HCT116 (cell line): ENCODE data around the gene PALB2. TPM values are rescaled to one million over a fixed set of nuclear protein-coding genes. Genes with fewer than 3 reads are reported as not detected.
"Not testable (repeated sequence)": the region's sequence is repeated elsewhere in the genome, so short reads cannot be mapped to it uniquely, and the experiment has no call there.

ENCODE experiments used
- ATAC-seq: fragments of 200-7000 bp; cut with Tn5 transposase; 2 replicates; pipeline ENCODE4 v1.9.1; 2020; ENCODE audit warnings: mild to moderate bottlenecking, moderate library complexity
- BruUV-seq: library from RNA; stranded (reverse); fragments of 400-500 nt; replicated peaks from 2 replicates; lab custom pipeline; 2021; lab: Mats Ljungman, UMichigan
- CTCF ChIA-PET: fragments of 300-600 bp; sonication (Branson Sonifier 250); formaldehyde crosslinking; loops from one replicate; lab custom pipeline; 2021; ENCODE audit warnings: antibody characterized with exemption; lab: Charles Lee
- POLR2A ChIA-PET: fragments of 300-600, 350-600 bp; sonication (Branson Sonifier 250); formaldehyde crosslinking; loops from one replicate; lab custom pipeline; 2021; ENCODE audit warnings: antibody characterized with exemption; lab: Charles Lee
- RAD21 ChIA-PET, 2 experiments: fragments of 300-600 bp; sonication (Branson Sonifier 250); formaldehyde crosslinking; loops; one replicate each; lab custom pipeline; 2023; ENCODE audit warnings: low total read pairs in 2 of 2; ENCODE audit not compliant: uncharacterized antibody in 2 of 2, unreplicated experiment in 2 of 2, low non-redundant PET in 1 of 2; lab: Charles Lee
- DNase-seq: peaks from one replicate; pipeline ENCODE4 v3.0.0-alpha.2; 2010; ENCODE audit warnings: low read depth, low spot score
- H2AFZ ChIP-seq: fragments of 200-600 bp; shearing (Covaris generic), sonication (generic); 2 replicates; pipeline ENCODE4 v1.6.1; 2017; ENCODE audit warnings: low read depth, mixed run types, mixed read lengths, antibody characterized with exemption, low read length; ENCODE audit not compliant: poor library complexity, severe bottlenecking
- H3K27ac ChIP-seq: 2 replicates; pipeline ENCODE4 v1.5.1; 2012; ENCODE audit warnings: low read depth, low read length
- H3K27me3 ChIP-seq: fragments of 200-600 bp; sonication (generic); 2 replicates; pipeline ENCODE4 v1.6.1; 2016; ENCODE audit warnings: mixed run types, low read length, mixed read lengths; ENCODE audit not compliant: insufficient read depth
- H3K36me3 ChIP-seq, 2 experiments: fragments of 200-500 bp in 1 of 2; fragments of 200-600 bp in 1 of 2; sonication (Bioruptor generic) in 1 of 2; sonication (generic) in 1 of 2; 2 replicates each; pipeline versions ENCODE4 v1.5.1 to v1.6.1; 2014 to 2016; ENCODE audit warnings: low read length in 2 of 2, inconsistent platforms in 1 of 2, mixed read lengths in 1 of 2, mixed run types in 1 of 2; ENCODE audit not compliant: insufficient read depth in 2 of 2, control insufficient read depth in 1 of 2
- H3K4me1 ChIP-seq, 2 experiments: fragments of 200-600 bp in 1 of 2; sonication (generic) in 1 of 2; 2 replicates each; pipeline versions ENCODE4 v1.5.1 to v1.6.1; 2012 to 2017; ENCODE audit warnings: low read length in 2 of 2, inconsistent platforms in 1 of 2, mild to moderate bottlenecking in 1 of 2, mixed read lengths in 1 of 2, mixed run types in 1 of 2, moderate library complexity in 1 of 2; ENCODE audit not compliant: insufficient read depth in 2 of 2, control insufficient read depth in 1 of 2
- H3K4me2 ChIP-seq: fragments of 200-600 bp; sonication (generic); 2 replicates; pipeline ENCODE4 v1.6.1; 2017; ENCODE audit warnings: mixed run types, low read length, mixed read lengths
- H3K4me3 ChIP-seq, 2 experiments: fragments of 200-600 bp in 1 of 2; sonication (generic) in 1 of 2; replicated peaks in 1 of 2; 2 replicates each; pipeline ENCODE4 v1.5.1; 2011 to 2016; ENCODE audit warnings: low read length in 2 of 2, control low read depth in 1 of 2, low read depth in 1 of 2, mild to moderate bottlenecking in 1 of 2, mixed read lengths in 1 of 2, mixed run types in 1 of 2
- H3K79me2 ChIP-seq: fragments of 200-600 bp; sonication (generic); 2 replicates; pipeline ENCODE4 v1.6.1; 2017; ENCODE audit warnings: mild to moderate bottlenecking, mixed run types, low read length, moderate library complexity, mixed read lengths; ENCODE audit not compliant: insufficient read depth
- H3K9ac ChIP-seq: fragments of 200-600 bp; sonication (generic); 2 replicates; pipeline ENCODE4 v1.6.1; 2016; ENCODE audit warnings: low read length, mixed read lengths
- H3K9me2 ChIP-seq: fragments of 200-600 bp; sonication (generic), shearing (Covaris generic); 2 replicates; pipeline ENCODE4 v1.6.1; 2017; ENCODE audit warnings: mixed run types, mild to moderate bottlenecking, moderate library complexity; ENCODE audit not compliant: insufficient read depth
- H3K9me3 ChIP-seq, 2 experiments: fragments of 200-500 bp in 1 of 2; fragments of 200-600 bp in 1 of 2; sonication (Bioruptor generic) in 1 of 2; sonication (generic) in 1 of 2; 2 replicates each; pipeline ENCODE4 v1.6.1; 2014 to 2017; ENCODE audit warnings: low read length in 2 of 2, mixed read lengths in 2 of 2, inconsistent platforms in 1 of 2, low read depth in 1 of 2, mild to moderate bottlenecking in 1 of 2, mixed run types in 1 of 2, moderate library complexity in 1 of 2; ENCODE audit not compliant: control insufficient read depth in 1 of 2, insufficient read depth in 1 of 2
- H4K20me1 ChIP-seq: fragments of 200-600 bp; sonication (generic), shearing (Covaris generic); 2 replicates; pipeline ENCODE4 v1.6.1; 2017; ENCODE audit warnings: mixed run types, mild to moderate bottlenecking, moderate library complexity; ENCODE audit not compliant: insufficient read depth
- POLR2AphosphoS5 ChIP-seq: IDR thresholded peaks from 2 replicates; pipeline ENCODE4 v1.6.1; 2011; ENCODE audit warnings: mild to moderate bottlenecking, low read depth, low read length, moderate library complexity
- RAD21 ChIP-seq: IDR thresholded peaks from 2 replicates; pipeline ENCODE4 v1.6.1; 2012; ENCODE audit warnings: low read depth, mild to moderate bottlenecking
- SIN3A ChIP-seq: IDR thresholded peaks from 2 replicates; pipeline ENCODE4 v1.6.1; 2012; ENCODE audit warnings: low read depth
- SP1 ChIP-seq: IDR thresholded peaks from 2 replicates; pipeline ENCODE4 v1.6.1; 2012; ENCODE audit warnings: low read depth
- TCF7L2 ChIP-seq: IDR thresholded peaks from 2 replicates; pipeline ENCODE4 v1.7.0; 2011; ENCODE audit warnings: borderline replicate concordance, inconsistent platforms; ENCODE audit not compliant: insufficient read depth, insufficient read length; ENCODE audit errors: extremely low read depth
- intact Hi-C: fragments of 100-400 bp; cut with micrococcal nuclease; formaldehyde crosslinking; loops from 2 replicates; pipeline ENCODE4 v1.10.0; 2022
- total RNA-seq: library from RNA; stranded (reverse); gene quantifications from one replicate; pipeline ENCODE4 v1.2.1, GENCODE V29; 2021; ENCODE audit not compliant: unreplicated experiment
- TF ChIP-seq, protein P1 (sequence below): IDR thresholded peaks from 2 replicates; pipeline ENCODE4 v1.6.1; 2012
- TF ChIP-seq, protein P2 (sequence below): IDR thresholded peaks from 2 replicates; pipeline ENCODE4 v1.6.1; 2012
- TF ChIP-seq, protein P3 (sequence below): IDR thresholded peaks from 2 replicates; pipeline ENCODE4 v1.6.1; 2012; ENCODE audit warnings: low read depth

PALB2 gene
- total RNA-seq, 1 experiment from 2014 or later, result 15.6 TPM

DNA sequence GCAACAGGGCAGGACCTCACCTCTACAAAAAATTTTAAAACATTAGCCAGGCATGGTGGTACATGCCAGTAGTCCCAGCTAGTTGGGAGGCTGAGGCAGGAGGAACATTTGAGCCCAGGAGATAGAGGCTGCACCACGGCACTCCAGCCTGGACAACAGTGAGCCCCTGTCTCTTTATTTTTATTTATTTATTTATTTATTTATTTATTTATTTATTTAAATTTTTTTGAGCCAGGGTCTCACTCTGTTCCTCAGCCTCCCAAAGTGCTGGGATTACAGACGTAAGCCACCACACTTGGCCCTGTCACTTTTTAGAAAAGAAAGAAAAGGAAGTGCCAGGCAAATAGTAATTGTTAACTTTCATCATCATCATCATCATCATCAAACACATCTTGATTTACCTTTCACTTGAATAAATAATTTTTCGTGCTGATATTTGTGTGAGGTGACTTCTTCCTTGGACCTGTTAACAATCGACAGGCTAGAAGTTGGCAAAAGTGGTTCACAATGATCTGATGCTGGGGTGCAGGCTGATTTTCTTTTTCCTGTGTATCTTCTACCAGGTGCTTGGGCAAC is 6.6 kb downstream of the PALB2 start:
- H3K4me3 ChIP-seq, result no peak overlapping the region
- no peak overlapping the region for H3K27ac ChIP-seq
- H3K9me3 ChIP-seq, result no peaks in the 10 kb centered on the region
- ChIA-PET CTCF (no interaction called here), RAD21 (no interaction called here)
- no TSS peak for BruUV-seq
- H3K36me3 ChIP-seq, result peaks cover 21 to 24% of the 10 kb centered on the region in 2 experiments
- H3K27me3 ChIP-seq, result no peaks in the 10 kb centered on the region
- intact Hi-C loops, result no loop called here
- no peaks in the 10 kb centered on the region for H3K4me1 ChIP-seq
- no peak for ATAC-seq
- TF ChIP-seq POLR2AphosphoS5, result no peak
- no peak for TF ChIP-seq RAD21
- no peak for TF ChIP-seq SP1
- TF ChIP-seq, protein P1, sequence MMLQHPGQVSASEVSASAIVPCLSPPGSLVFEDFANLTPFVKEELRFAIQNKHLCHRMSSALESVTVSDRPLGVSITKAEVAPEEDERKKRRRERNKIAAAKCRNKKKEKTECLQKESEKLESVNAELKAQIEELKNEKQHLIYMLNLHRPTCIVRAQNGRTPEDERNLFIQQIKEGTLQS, result no peak
- no peak for TF ChIP-seq SIN3A
- TF ChIP-seq TCF7L2, result no peak
- TF ChIP-seq, protein P2, sequence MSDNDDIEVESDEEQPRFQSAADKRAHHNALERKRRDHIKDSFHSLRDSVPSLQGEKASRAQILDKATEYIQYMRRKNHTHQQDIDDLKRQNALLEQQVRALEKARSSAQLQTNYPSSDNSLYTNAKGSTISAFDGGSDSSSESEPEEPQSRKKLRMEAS, result no peak
- TF ChIP-seq, protein P3, sequence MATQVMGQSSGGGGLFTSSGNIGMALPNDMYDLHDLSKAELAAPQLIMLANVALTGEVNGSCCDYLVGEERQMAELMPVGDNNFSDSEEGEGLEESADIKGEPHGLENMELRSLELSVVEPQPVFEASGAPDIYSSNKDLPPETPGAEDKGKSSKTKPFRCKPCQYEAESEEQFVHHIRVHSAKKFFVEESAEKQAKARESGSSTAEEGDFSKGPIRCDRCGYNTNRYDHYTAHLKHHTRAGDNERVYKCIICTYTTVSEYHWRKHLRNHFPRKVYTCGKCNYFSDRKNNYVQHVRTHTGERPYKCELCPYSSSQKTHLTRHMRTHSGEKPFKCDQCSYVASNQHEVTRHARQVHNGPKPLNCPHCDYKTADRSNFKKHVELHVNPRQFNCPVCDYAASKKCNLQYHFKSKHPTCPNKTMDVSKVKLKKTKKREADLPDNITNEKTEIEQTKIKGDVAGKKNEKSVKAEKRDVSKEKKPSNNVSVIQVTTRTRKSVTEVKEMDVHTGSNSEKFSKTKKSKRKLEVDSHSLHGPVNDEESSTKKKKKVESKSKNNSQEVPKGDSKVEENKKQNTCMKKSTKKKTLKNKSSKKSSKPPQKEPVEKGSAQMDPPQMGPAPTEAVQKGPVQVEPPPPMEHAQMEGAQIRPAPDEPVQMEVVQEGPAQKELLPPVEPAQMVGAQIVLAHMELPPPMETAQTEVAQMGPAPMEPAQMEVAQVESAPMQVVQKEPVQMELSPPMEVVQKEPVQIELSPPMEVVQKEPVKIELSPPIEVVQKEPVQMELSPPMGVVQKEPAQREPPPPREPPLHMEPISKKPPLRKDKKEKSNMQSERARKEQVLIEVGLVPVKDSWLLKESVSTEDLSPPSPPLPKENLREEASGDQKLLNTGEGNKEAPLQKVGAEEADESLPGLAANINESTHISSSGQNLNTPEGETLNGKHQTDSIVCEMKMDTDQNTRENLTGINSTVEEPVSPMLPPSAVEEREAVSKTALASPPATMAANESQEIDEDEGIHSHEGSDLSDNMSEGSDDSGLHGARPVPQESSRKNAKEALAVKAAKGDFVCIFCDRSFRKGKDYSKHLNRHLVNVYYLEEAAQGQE, result no peak
- TF ChIP-seq, all 23 proteins: peak for 0
- no peak for DNase-seq
- POLR2A ChIA-PET, result no interaction called here
- Histone ChIP-seq H3K9ac (no peak overlapping the region), H2AFZ (no peak overlapping the region), H3K9me2 (no peaks in the 10 kb centered on the region), H4K20me1 (no peaks in the 10 kb centered on the region), H3K79me2 (peaks cover 19% of the 10 kb centered on the region), H3K4me2 (no peak overlapping the region)

DNA sequence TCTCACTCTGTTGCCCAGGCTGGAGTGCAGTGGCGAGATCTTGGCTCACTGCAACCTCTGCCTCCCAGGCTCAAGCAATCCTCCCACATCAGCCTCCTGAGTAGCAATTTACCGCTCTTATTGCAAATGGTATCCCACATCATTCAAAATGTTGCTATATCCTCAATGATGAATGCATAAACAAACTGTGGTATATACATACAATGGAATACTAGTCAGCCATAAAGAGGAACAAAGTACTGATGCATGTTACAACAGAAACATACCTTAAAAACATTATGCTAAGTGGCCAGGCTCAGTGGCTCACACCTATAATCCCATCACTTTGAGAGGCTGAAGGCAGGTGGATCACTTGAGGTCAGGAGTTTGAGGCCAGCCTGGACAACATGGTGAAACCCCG is 9.2 kb downstream of the PALB2 start:
- H4K20me1 ChIP-seq, DNase-seq, RAD21 ChIA-PET, H3K9ac ChIP-seq, H3K4me1 ChIP-seq, H3K27ac ChIP-seq, H3K9me2 ChIP-seq, CTCF ChIA-PET, H3K4me2 ChIP-seq, BruUV-seq, H3K9me3 ChIP-seq, intact Hi-C loops, POLR2A ChIA-PET, ATAC-seq, H3K4me3 ChIP-seq, H2AFZ ChIP-seq, H3K27me3 ChIP-seq: not testable (repeated sequence)
- Histone ChIP-seq H3K79me2 (peaks cover 12% of the 10 kb centered on the region), H3K36me3 (peaks cover 30 to 32% of the 10 kb centered on the region in 2 experiments)
